ENCODE results near the gene HSPA9. TPM values are rescaled to one million over a fixed set of nuclear protein-coding genes. Genes with fewer than 3 reads are reported as not detected.

Gene HSPA9
- total and polyA plus RNA-seq, 10 of the 15 experiments (the other 5 are each of a cell fraction or from before 2014, with no cell fraction given) = 145 to 455 (median 343) TPM

- TF ChIP-seq RELB (IDR thresholded peaks at IDR 0.05; ENCODE audit: low read depth) (peak; percentile 98), CBX3 (IDR thresholded peaks at IDR 0.05; ENCODE audit: borderline replicate concordance, low read depth) (no peak), POU2F2 (IDR thresholded peaks at IDR 0.05; ENCODE audit: borderline replicate concordance, low read depth, low read length) (peak; percentile 66; the same call in 1 of the 3 replicates), CTCF (IDR thresholded peaks at IDR 0.05 in 2 of 3, conservative IDR thresholded peaks at IDR 0.05 in 1 of 3; ENCODE audit: control insufficient read depth in 2 of 3, extremely low read depth in 1 of 3, insufficient read depth in 1 of 3, low read depth in 3 of 3, low read length in 3 of 3) (no peak), PAX8 (IDR thresholded peaks at IDR 0.05) (no peak), SRF (IDR thresholded peaks at IDR 0.05; ENCODE audit: low read depth in 2 of 2, low read length in 2 of 2) (no peak), KLF5 (IDR thresholded peaks at IDR 0.05; ENCODE audit: partially characterized antibody) (peak; percentile 93), SMAD5 (IDR thresholded peaks at IDR 0.05; ENCODE audit: low read depth) (peak; percentile 87), IRF5 (IDR thresholded peaks at IDR 0.05; ENCODE audit: borderline replicate concordance) (peak; percentile 100), NBN (IDR thresholded peaks at IDR 0.05) (peak; percentile 96), FOXM1 (IDR thresholded peaks at IDR 0.05; ENCODE audit: low read depth, low read length) (0 out of 2 replicates have a peak, but pooled peaks have one; percentile 44), GABPA (IDR thresholded peaks at IDR 0.05; ENCODE audit: low read depth) (no peak; the same call in 1 of the 2 replicates), JUNB (IDR thresholded peaks at IDR 0.05) (no peak)
- TF ChIP-seq, protein P1, sequence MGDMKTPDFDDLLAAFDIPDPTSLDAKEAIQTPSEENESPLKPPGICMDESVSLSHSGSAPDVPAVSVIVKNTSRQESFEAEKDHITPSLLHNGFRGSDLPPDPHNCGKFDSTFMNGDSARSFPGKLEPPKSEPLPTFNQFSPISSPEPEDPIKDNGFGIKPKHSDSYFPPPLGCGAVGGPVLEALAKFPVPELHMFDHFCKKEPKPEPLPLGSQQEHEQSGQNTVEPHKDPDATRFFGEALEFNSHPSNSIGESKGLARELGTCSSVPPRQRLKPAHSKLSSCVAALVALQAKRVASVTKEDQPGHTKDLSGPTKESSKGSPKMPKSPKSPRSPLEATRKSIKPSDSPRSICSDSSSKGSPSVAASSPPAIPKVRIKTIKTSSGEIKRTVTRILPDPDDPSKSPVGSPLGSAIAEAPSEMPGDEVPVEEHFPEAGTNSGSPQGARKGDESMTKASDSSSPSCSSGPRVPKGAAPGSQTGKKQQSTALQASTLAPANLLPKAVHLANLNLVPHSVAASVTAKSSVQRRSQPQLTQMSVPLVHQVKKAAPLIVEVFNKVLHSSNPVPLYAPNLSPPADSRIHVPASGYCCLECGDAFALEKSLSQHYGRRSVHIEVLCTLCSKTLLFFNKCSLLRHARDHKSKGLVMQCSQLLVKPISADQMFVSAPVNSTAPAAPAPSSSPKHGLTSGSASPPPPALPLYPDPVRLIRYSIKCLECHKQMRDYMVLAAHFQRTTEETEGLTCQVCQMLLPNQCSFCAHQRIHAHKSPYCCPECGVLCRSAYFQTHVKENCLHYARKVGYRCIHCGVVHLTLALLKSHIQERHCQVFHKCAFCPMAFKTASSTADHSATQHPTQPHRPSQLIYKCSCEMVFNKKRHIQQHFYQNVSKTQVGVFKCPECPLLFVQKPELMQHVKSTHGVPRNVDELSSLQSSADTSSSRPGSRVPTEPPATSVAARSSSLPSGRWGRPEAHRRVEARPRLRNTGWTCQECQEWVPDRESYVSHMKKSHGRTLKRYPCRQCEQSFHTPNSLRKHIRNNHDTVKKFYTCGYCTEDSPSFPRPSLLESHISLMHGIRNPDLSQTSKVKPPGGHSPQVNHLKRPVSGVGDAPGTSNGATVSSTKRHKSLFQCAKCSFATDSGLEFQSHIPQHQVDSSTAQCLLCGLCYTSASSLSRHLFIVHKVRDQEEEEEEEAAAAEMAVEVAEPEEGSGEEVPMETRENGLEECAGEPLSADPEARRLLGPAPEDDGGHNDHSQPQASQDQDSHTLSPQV (IDR thresholded peaks at IDR 0.05) = peak; percentile 97
- TF ChIP-seq, protein P2, sequence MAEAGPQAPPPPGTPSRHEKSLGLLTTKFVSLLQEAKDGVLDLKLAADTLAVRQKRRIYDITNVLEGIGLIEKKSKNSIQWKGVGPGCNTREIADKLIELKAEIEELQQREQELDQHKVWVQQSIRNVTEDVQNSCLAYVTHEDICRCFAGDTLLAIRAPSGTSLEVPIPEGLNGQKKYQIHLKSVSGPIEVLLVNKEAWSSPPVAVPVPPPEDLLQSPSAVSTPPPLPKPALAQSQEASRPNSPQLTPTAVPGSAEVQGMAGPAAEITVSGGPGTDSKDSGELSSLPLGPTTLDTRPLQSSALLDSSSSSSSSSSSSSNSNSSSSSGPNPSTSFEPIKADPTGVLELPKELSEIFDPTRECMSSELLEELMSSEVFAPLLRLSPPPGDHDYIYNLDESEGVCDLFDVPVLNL (IDR thresholded peaks at IDR 0.05; ENCODE audit: low read depth, low read length) = no peak; the same call in 1 of the 2 replicates
Measured at GRCh38 chr5:138575194-138576015, at the start of gene HSPA9 (continued).
